Neural progenitor cell (in vitro differentiated cells): ENCODE measurements around the gene GATAD2B. TPM values are rescaled to one million over a fixed set of nuclear protein-coding genes. Genes with fewer than 3 reads are reported as not detected.

Experiments used
- DNase-seq: peaks from one replicate; pipeline ENCODE4 v3.0.0-alpha.2; 2016; ENCODE audit warnings: low spot score
- H2AFZ ChIP-seq: fragments of 200-600 bp; sonication (generic); replicated peaks from 2 replicates; pipeline ENCODE4 v1.6.1; 2016; ENCODE audit warnings: antibody characterized with exemption
- H3F3A ChIP-seq: fragments of 200-600 bp; sonication (generic); 2 replicates; pipeline ENCODE4 v1.6.1; 2016; ENCODE audit warnings: antibody characterized with exemption, low read depth
- H3K27ac ChIP-seq: fragments of 200-600 bp; sonication (generic); 2 replicates; pipeline ENCODE4 v1.5.1; 2016; ENCODE audit warnings: mild to moderate bottlenecking
- H3K27me3 ChIP-seq: fragments of 200-600 bp; sonication (generic); 2 replicates; pipeline ENCODE4 v1.6.1; 2016; ENCODE audit warnings: mild to moderate bottlenecking, moderate library complexity
- H3K36me3 ChIP-seq: fragments of 200-600 bp; sonication (generic); 2 replicates; pipeline ENCODE4 v1.5.1; 2016
- H3K4me1 ChIP-seq: fragments of 200-600 bp; sonication (generic); 2 replicates; pipeline ENCODE4 v1.6.1; 2016; ENCODE audit warnings: mixed run types
- H3K4me2 ChIP-seq: fragments of 200-600 bp; sonication (generic); 2 replicates; pipeline ENCODE4 v1.6.1; 2016
- H3K4me3 ChIP-seq: fragments of 200-600 bp; sonication (generic); 2 replicates; pipeline ENCODE4 v1.5.1; 2016
- H3K79me2 ChIP-seq: fragments of 200-600 bp; sonication (generic); 2 replicates; pipeline ENCODE4 v1.6.1; 2016; ENCODE audit warnings: low read depth
- H3K9ac ChIP-seq: fragments of 200-600 bp; sonication (generic); 2 replicates; pipeline ENCODE4 v1.6.1; 2016
- H3K9me3 ChIP-seq: fragments of 200-600 bp; sonication (generic); 2 replicates; pipeline ENCODE4 v1.5.1; 2016; ENCODE audit warnings: low read depth
- H4K20me1 ChIP-seq: fragments of 200-600 bp; sonication (generic); 2 replicates; pipeline ENCODE4 v1.6.1; 2016; ENCODE audit warnings: low read depth
- H3K27ac Mint-ChIP-seq: 3 replicates; pipeline ENCODE4 v1.8.0; 2021; ENCODE audit warnings: mixed read lengths
- H3K27me3 Mint-ChIP-seq: 2 replicates; pipeline ENCODE4 v1.8.0; 2022; ENCODE audit warnings: low read depth, mild to moderate bottlenecking, inconsistent platforms, moderate library complexity, mixed read lengths; ENCODE audit not compliant: insufficient read depth
- H3K36me3 Mint-ChIP-seq: 3 replicates; pipeline ENCODE4 v1.8.0; 2021; ENCODE audit warnings: mixed read lengths
- H3K4me1 Mint-ChIP-seq: 3 replicates; pipeline ENCODE4 v1.8.0; 2021; ENCODE audit warnings: mixed read lengths
- H3K4me3 Mint-ChIP-seq: 3 replicates; pipeline ENCODE4 v1.8.0; 2021; ENCODE audit warnings: mild to moderate bottlenecking, moderate library complexity, mixed read lengths
- H3K9me3 Mint-ChIP-seq: 3 replicates; pipeline ENCODE4 v1.8.0; 2020; ENCODE audit warnings: mixed read lengths
- CTCF ChIP-seq: fragments of 200-600 bp; sonication (generic); IDR thresholded peaks from 2 replicates; pipeline ENCODE4 v1.5.1; 2017; ENCODE audit warnings: antibody characterized with exemption, mild to moderate bottlenecking
- EZH2 ChIP-seq: fragments of 200-600 bp; sonication (generic); IDR thresholded peaks from 2 replicates; pipeline ENCODE4 v1.6.1; 2017; ENCODE audit warnings: antibody characterized with exemption, mild to moderate bottlenecking, moderate library complexity
- EZH2phosphoT487 ChIP-seq: fragments of 200-600 bp; sonication (generic); IDR thresholded peaks from 2 replicates; pipeline ENCODE4 v1.6.1; 2017; ENCODE audit warnings: antibody characterized with exemption
- total RNA-seq: library from RNA; depleted of rRNA; stranded (reverse); fragments of >200 nt; gene quantifications from 2 replicates; pipeline ENCODE4 v1.2.3, GENCODE V29; 2015; ENCODE audit warnings: low replicate concordance

The GATAD2B gene
- total RNA-seq, 1 donor from 2014 or later = 14.8 TPM

- no peak overlapping the region for H3K27ac ChIP-seq
- Mint-ChIP-seq H3K4me3 (no peak overlapping the region), H3K36me3 (peaks cover 6% of the 10 kb centered on the region), H3K27ac (peak overlapping the region; percentile 96), H3K9me3 (no peaks in the 10 kb centered on the region), H3K27me3 (peaks cover 8% of the 10 kb centered on the region), H3K4me1 (peaks cover 57% of the 10 kb centered on the region)
- no peaks in the 10 kb centered on the region for H3K27me3 ChIP-seq
- no peak overlapping the region for H3K9ac ChIP-seq
- no peak for TF ChIP-seq EZH2
- no peak for TF ChIP-seq EZH2phosphoT487
- no peak for TF ChIP-seq CTCF
- H3K9me3 ChIP-seq = no peaks in the 10 kb centered on the region
- no peak overlapping the region for H2AFZ ChIP-seq
- peak; percentile 23 for DNase-seq
- H3K4me1 ChIP-seq = peaks cover 33% of the 10 kb centered on the region
- H3K4me2 ChIP-seq = peak overlapping the region; percentile 76
- no peaks in the 10 kb centered on the region for H3K79me2 ChIP-seq
- H3F3A ChIP-seq = peaks cover 17% of the 10 kb centered on the region
- peaks cover 33% of the 10 kb centered on the region for H4K20me1 ChIP-seq
- H3K36me3 ChIP-seq = no peaks in the 10 kb centered on the region
- H3K4me3 ChIP-seq = no peak overlapping the region
These were observed 130.1 kb downstream of the GATAD2B start for GRCh38 chr1:153792631-153793041.

GRCh38 chr1:153791648-153792253 lies 131.0 kb downstream of the GATAD2B start:
- Histone ChIP-seq H3K27me3 (no peaks in the 10 kb centered on the region), H3K4me1 (peaks cover 33% of the 10 kb centered on the region), H3K27ac (no peak overlapping the region), H3K9ac (no peak overlapping the region), H3K36me3 (no peaks in the 10 kb centered on the region), H3K79me2 (no peaks in the 10 kb centered on the region), H3K4me2 (no peak overlapping the region), H3K9me3 (no peaks in the 10 kb centered on the region), H3F3A (peaks cover 15% of the 10 kb centered on the region), H3K4me3 (no peak overlapping the region), H2AFZ (no peak overlapping the region), H4K20me1 (peaks cover 27% of the 10 kb centered on the region)
- Mint-ChIP-seq H3K36me3 (peaks cover 3% of the 10 kb centered on the region), H3K4me3 (peak overlapping the region; percentile 15), H3K4me1 (peaks cover 52% of the 10 kb centered on the region), H3K9me3 (no peaks in the 10 kb centered on the region), H3K27me3 (peaks cover 9% of the 10 kb centered on the region), H3K27ac (peak overlapping the region; percentile 99)
- no peak for DNase-seq
- TF ChIP-seq EZH2phosphoT487 (no peak), CTCF (no peak), EZH2 (no peak)

DNA sequence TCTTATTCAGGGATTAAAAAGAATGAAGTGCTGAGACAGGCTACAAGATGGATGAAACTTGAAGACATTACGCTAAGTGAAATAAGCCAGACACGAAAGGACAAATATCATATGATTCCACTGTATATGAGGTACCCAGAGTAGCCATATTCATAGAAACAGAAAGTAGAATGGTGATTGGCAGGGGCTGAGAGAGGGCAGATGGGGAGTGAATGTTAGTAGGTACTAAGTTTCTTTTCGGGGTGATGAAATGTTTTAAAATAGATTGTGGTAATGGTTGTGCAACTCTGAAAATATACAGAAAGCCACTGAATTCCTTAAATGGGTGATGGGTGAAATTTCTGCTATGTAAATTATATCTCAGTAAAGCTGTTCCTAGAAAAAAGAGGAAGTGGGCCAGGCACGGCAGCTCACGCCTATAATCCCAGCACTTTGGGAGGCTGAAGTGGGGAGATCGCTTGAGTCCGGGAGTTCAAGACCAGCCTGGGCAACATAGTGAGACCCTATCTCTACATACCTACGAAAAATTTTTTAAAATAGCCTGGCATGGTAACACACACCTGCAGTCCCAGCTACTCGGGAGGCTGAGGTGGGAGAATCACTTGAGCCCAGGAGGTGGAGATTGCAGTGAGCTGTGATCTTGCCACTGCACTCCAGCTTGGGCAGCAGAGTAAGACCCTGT lies 131.7 kb downstream of the GATAD2B start:
- H3K4me1 Mint-ChIP-seq = peaks cover 48% of the 10 kb centered on the region
- no peak for DNase-seq
- Histone ChIP-seq H3K36me3 (no peaks in the 10 kb centered on the region), H3K4me3 (no peak overlapping the region), H2AFZ (no peak overlapping the region), H3K9ac (no peak overlapping the region), H3K27ac (no peak overlapping the region), H4K20me1 (peaks cover 26% of the 10 kb centered on the region), H3K27me3 (no peaks in the 10 kb centered on the region), H3K9me3 (no peaks in the 10 kb centered on the region), H3K4me1 (peaks cover 33% of the 10 kb centered on the region), H3K4me2 (no peak overlapping the region), H3K79me2 (no peaks in the 10 kb centered on the region), H3F3A (peaks cover 16% of the 10 kb centered on the region)
- peaks cover 5% of the 10 kb centered on the region for H3K27me3 Mint-ChIP-seq
- no peaks in the 10 kb centered on the region for H3K9me3 Mint-ChIP-seq
- peak overlapping the region; percentile 2 for H3K27ac Mint-ChIP-seq
- no peak overlapping the region for H3K4me3 Mint-ChIP-seq
- TF ChIP-seq CTCF (no peak), EZH2phosphoT487 (no peak), EZH2 (no peak)
- no peaks in the 10 kb centered on the region for H3K36me3 Mint-ChIP-seq
